Stimulated activated CD4-positive, alpha-beta T cell treated with anti-CD3 and anti-CD28 coated beads, TNF-alpha, amount 100 ng/mL, for 4 hours (primary cell): ENCODE results near the gene IDI2.
A peak's percentile ranks its signal among the peaks of the same experiment; 100 is the strongest.
"Not testable (repeated sequence)": the region's sequence is repeated elsewhere in the genome, so short reads cannot be mapped to it uniquely, and the experiment has no call there.

Experiments
- DNase-seq, 3 experiments: peaks; one replicate each; pipeline ENCODE4 v3.0.0-alpha.2; 2020; ENCODE audit warnings: low read depth in 3 of 3

IDI2 gene

DNA sequence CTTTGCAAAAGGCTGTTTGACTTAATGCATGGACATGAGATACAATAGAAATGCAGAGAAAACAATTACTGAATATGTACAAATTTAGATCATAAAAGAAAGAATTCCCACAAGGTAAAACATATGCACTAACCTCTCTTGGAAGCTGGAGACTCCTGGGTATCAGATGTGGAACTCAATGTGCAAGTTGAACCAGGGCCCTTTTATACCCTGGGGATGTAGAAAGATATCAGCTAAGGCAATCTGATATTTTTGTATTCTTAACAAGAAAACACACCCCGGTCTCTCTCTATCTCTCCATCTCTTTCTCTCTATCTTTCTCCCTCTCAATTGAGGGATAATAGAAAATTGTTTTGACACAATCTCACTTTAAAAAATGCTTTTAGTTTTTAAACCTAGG, at the start of gene IDI2:
Gene IDI2 (minus strand): TSS at position 177 of the 400 bp plus-strand sequence. CDS start 1,136 bp downstream, outside the sequence.
- DNase-seq, result no peak

DNA sequence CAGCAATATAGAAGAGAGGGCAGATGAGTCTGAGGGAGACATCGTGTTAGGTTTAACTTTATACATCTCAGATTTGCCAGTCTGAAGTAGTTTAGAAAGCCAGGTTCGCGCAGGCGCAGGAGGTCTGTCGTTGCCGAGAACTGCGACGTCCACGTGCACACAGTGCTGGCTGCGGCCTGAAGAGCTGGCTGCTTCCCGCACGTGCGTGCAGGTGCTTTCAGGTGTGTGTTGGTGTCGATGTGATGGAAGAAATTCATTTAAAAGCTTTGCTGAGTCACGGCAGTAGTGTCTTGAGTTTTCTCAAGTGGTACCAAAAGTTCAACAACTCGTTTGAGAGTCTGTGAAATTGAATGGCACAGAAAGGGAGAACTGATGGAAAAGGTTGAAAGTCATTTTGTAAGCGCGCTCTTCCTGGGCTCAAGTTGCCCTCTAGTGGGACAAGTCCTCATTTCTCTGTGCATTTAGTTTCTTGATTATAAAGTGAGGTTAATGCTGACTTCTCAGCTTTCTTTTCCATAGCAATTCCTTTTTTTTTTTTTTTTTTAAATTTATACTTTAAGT, 49.2 kb upstream of the IDI2 start:
- DNase-seq, result no peak

DNA sequence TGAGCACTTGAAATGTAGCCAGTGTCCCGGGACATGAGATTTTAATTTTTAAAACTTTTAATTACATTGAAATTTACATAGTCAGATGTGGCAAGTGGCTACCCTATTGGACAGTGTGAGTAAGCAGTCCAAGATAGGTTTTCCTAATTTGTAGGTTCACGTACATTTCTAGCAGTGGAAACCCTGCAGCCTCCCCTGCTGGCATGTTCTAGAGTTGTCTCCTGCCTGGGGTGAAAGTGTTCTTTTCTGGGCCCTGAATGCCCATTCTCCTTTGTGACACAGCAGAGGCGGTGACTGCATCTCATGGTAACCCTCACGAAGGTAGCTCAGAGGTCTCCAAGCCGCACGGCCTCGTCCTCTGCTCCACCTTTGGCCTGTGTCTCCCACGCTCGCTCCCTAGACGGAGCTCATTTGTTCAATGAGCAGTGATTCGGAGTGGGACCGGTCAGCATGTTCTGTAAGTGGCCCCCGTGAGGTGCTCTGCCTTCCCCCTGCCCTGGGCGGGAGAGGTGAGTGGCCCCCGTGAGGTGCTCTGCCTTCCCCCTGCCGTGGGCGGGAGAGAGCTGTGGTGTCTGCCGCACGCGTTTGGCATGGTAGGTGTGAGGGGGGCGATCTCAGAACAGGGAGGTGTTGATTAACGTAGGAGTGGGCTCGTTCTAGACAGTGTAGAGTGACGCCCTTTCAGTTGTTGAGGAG, 48.5 kb upstream of the IDI2 start:
- DNase-seq, result no peak

DNA sequence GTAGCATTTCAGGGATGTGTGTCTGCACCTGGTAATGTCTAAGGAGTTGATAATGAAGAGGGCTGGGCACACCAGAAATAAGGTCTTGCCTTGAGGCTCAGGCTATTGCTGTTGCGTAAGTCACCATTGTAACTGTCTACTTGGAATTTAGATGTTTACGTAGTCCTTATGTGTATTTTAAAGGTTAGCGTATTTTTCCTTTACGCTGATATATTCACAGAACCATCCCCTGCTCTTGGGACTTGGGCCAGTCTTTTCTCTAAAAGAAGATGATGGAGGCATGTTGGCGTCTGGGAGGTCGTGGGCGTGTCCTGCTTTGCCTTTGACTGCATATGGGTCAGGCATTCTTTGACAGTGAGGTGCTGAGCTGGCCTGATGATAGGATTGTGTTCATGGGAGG, 45.3 kb upstream of the IDI2 start:
- DNase-seq, result no peak

DNA sequence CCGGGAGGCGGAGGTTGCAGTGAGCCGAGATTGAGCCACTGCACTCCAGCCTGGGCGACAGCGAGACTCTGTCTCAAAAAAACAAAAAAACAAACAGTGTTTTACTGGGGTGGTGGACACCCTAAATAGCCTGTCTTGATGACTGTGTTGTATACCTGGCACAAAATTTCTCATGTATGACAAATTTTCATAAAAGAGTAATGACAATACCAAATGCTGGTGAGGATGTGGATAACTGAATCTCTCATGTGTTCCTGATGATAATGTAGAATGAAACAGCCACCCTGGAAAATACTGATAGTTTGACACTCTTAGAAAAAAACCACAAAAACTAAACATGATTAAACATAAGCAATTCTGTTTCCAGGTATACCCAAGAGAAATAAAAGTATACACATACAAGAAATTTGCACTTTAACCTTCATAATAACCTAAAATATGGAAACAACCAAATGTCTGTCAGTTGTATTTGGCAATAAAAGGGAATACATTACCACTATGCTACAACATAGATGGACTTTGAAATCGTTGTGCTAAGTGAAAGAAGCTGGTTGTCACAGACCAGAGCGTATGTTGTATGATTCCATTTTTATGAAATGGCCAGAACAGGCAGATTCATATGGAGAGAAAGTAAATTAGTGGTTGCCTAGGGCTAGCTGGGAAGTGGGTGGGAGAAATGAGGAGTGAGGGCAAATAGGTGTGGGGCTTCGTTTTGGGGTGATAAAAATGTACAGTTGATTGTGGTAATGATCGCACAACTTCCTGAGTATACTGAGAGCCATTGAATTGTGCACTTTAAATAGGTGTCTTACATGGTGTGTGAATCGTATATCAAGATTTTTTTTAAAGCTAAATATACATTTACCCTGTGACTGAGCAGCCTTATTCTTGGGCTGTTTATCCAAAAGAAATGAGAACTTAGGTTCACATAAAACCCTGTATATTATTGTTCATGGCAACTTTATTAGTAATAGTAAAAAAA, 43.0 kb upstream of the IDI2 start:
- DNase-seq, result no peak

DNA sequence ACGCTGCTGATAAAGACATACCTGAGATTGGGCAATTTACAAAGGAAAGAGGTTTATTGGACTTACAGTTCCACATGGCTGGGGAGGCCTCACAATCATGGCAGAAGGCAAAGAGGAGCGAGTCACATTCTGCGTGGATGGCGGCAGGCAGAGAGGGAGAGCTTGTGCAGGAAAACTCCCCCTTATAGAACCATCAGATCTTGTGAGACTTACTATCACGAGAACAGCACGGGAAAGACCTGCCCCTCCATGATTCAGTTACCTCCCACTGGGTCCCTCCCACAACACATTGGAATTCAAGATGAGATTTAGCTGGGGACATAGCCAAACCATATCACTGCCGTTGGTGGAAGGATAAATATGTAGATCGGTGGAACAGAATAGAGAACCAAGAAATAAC, 41.1 kb upstream of the IDI2 start:
- not testable (repeated sequence) for DNase-seq

DNA sequence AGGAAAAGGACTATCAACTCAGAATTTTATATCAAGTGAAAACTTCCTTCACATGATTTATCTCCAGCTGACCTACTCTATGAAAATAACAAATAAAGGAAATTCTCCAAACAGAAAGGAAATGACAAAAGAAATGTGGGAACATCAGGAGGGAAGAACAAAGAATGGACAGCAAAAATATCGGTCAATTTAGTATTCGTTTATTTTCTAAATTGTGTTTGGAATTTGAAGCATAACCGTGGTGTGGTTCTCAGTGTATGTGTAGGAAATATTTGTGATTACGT, 39.2 kb upstream of the IDI2 start:
- DNase-seq, result no peak

DNA sequence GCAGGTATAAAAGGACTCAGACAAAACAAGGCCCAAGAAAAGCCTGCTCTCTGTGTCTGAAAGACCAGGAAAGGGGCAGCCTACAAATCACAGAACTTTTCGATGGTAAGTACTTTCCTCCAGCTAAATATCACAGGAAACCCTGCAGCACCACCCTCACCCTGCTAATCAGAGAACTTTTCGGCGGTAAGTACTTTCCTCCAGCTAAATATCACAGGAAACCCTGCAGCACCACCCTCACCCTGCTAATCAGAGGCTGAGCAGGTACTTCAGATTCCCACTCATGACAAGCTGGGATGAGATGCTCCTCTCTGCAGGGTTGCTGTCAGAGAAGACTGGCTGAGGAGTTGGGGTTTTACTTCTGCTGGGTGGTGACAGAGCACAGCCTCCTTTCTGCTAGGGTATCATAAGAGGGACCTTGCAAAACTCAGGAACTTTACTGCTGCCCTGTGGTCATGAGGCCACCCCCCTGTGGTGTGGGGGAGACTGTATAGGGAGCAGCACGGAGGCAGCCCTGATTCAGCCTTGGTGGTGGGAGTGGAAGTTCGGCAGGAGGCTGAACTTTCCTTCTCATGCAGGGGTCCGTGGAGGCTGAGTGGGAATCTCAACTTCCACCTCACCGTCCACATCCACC, 37.7 kb upstream of the IDI2 start:
- no peak for DNase-seq

DNA sequence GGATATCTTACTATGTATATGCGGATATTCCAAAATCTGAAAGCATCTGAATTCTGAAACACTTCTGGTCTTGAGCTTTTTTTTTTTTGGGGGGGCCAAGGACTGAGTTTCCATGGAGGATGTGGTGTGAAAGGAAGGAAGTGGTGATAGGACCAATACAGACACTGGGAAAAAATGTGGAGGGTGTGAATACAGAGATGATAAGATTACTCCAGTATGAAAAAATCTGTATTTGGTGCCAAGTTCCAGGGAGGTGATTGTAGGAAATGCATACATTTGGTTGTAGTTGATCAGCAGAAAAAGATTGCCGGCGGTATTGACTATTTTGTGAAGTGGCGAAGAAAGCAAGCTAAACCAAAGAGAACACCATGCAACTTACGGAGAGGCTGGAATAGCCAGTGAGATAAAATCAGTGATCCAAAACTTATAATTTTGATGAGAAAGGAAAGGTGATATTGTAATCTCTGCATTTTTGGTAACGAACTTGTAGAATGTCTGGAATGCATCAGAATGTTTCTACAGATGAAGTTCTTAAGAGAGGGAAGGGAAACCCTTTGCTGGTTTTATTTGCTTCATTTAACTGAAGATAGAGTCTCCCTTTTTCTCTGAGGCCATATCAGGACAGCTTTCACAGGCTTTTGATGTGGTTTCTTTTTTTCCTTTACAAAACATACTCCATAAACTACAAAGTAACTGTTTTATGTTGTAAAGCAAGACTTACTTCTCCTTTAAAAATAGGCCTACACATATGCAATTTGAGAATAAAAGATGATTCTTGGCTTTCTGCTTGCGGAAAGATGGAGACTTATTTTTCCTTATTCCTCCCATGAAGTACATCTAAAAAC, 36.5 kb upstream of the IDI2 start:
- DNase-seq, result no peak

DNA sequence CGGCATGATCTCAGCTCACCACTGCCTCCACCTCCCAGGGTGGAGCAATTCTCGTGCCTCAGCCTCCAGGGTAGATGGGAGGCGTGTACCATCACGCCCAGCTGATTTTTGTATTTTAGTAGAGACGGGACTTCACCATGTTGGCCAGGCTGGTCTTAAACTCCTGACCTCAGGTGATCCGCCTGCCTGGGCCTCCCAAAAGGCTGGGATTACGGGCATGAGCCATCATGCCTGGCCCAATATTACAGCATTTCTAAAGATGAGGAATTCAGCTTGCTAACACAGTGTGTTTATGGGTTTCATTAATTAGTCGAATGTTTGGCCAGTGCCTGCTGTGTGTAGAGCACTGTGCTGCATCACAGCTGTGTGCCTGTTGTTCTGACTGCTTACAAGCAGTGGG, 34.2 kb upstream of the IDI2 start:
- no peak for DNase-seq

DNA sequence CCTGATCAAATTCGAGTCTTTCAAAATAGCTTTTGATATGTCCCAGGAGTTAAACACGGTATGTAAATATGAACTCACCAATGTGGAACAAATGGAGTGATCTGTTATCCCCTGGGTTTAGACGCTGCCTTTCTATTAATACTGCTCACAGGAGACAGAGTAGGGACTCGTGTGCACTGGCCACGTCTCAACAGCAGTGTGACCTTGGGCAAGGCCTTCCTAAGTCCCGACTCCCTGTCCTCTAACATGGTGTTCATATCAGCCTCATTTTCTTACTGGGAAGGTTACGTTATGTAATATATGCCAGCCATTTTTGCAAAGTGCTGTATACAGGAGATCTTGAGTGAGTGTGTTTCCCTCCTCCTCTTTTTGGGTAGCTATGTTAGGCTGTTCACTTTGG, 32.4 kb upstream of the IDI2 start:
- DNase-seq, result no peak

DNA sequence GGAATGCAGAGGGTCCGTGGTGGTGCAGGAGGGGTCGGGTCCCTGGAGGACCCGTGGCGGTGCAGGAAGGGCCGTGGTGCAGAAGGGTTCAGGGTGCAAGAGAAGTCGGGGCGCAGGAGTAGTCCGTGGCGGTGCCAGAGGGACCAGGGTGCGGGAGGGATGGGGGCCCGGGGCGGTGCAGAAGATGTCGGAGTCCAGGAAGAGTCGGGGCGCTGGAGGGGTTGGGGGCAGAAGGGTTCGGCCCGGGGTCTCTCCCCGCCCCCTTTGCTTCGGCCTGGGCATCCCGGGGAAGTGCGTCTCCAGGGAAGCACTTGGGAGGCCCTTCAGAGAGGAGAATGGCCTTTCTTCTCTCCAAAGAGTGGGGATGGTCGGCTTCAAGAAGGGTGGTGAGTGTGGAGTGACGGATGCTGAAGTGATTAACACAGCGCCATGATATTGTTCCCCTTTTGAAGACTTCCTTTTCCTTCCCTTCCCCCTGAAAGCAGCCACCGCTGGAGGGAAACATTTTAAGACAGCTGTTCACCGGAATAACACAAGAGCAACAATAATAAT, 31.5 kb upstream of the IDI2 start:
- no peak for DNase-seq

DNA sequence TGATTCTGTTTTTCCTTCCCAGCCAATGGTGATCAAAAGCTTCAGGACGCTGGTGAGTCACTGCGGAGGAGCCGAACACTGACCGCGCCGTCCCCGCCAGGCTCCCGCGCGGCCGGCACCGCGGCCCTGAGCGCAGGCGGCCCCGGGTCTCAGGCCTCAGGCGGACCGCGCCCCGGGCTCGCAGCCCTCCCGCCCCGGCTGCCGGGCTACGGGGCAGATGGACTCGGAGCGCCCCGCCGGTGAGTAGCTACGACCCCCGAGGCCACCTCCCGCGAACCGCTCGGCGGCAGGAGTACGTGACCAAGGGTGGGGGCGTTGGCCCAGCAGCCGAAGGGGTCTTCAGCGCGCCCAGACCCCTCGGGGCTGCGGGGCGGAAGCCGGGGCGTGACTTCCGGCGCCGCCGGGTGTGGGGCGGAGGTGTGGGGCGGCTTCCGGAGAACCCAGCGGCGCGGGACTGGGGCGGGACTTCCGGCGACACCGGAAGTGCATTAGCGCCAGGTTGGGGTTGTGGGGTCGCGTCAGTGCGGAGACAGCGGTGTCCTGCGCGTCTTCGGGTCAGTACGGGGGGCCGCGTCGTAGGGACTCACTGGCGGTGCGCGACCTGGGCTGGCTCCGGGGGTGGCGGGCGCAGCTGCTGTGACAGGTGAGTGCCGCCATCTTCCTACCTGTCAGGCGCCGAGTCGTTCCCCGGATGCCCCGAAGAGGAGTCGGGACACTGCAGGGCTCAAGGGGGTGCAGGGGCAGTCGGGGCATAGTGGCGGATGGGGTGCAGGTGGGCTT, 30.9 kb upstream of the IDI2 start, which contains the start of gene WDR37:
Gene WDR37 (plus strand): TSS at position 60 of the 780 bp plus-strand sequence. CDS start 15,771 bp downstream, outside the sequence.
- peak; percentile 80 to 83 (median 81) for DNase-seq

DNA sequence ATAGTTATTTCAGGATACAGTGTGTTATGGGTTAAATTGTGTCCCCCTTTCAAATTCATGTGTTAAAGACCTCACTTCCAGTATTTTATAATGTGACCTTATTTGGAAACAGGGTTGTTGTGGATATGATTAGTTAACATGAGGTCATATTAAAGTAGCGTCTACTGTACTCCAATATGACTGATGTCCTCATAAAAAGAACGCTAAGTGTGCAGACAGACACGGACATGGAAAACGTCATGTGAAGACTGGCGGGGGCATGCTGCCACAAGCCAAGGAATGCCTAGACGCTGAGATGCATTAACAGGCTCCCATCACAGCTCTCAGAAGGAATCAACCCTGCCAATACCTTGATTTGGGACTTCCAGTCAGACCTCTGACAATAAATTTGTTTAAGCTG, 29.0 kb upstream of the IDI2 start:
- DNase-seq, result no peak

DNA sequence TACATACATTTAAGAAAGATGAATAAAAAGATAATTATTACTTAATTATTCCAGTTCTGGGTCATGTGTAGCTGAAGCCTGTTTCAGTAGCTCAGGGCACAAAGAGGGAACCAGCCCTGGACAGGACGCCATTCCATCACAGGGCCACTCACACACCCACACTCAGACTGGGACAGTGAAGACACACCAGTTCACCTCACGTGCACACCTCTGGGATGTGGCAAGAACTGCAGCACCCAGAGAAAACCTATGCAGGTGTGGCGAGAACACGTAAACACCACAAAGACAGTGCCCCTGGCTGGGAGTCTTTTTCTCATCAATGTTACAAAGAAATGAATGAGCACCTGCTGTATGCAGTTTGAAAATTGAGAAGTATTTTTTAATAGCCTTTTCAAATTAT, 24.9 kb upstream of the IDI2 start:
- no peak for DNase-seq

DNA sequence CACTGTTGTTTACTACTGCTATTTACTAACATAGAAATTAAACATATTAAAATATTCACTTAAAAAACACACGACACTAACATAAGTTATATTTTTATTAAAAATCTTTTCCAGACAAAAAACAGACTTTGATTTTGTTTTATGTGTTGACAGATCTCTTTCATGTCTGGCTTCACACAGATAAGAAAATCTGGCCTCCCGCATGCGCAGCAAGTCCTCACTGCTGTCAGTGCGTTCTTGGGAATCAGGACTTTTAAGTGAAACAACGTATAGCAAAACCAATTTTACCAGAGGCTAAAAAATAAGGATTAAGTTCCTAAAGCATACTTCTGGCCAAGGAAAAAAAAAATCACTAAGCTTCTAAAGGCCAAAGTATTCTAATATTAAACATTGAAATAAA, 24.5 kb upstream of the IDI2 start:
- DNase-seq, result no peak

DNA sequence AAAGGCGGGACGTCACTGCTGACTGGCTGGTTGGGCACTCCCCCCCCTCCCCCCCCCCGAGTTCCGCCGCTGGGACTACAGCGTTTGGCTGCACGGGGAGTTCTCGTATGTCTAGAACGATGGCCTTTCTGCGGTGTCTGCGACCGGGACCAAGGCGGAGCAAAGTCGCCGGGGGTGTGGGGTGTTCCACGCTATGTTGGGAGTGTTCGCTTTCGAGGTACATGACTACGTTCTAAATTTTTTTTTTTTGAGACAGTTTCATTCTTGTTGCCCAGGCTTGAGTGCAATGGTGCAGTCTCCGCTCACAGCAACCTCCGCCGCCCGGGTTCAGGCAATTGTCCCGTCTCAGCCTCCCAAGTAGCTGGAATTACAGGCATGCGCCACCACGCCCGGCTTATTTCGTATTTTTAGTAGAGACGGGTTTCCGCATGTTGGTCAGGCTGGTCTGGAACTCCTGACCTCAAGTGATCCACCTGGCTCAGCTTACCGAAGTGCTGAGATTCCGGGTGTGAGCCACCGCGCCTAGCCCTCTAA, 23.8 kb upstream of the IDI2 start:
- DNase-seq, result no peak

DNA sequence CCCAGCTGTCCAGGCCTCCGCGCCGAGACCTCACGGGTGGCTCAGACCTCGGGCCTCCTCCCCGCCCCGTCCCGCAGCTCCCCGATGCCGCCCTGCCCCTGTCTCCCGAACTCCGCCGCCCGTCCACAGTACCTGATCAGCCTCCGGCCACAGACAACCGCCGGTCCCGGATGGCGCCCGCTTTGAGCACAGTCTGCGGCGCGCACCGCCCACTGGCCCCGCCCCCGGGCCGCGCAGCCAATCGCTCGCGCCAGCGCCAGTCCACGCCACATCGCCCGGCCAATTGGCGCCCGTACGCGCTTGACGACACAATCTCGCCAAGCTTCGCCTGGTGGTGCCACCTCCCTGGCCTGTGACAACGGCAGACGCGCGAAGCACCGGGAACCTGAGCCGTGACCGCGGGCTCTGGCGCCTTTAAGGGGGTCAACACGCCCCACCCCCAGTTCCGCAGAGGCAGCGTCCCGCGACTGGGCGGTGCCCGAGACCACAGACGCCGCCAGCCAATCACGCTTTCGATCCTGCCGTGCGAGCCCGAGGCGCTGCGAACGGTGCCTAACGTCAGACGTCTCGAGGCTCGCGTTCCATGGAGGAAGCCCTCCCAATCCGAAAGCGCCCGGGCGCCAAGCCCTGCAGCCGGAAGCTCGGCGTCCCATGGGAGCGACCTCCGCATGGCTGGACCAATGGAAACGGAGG, 23.2 kb upstream of the IDI2 start, which contains the start of gene IDI1:
Gene IDI1 (minus strand): TSS at position 388 of the 693 bp plus-strand sequence. CDS start 116 bp downstream, at position 272.
- DNase-seq, result peak; percentile 88 to 92 (median 90)

DNA sequence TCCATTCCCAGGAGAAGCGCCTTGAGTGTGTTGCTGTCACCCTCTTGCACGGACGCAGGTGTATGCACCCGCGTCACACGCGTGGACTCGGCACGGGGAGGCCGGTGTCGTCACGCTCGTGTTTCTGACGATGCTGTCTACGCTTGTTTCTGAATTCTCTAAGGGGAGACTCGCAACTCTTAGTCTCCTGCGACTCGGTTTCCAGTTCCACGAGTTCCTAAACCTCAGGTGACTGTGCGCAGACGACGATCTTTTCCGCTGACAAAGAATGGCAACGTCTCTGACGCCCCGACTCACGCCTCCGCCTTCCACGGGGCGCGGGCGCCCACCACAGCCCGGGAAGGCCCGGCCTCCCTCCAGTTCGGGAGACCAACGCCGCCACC, 22.7 kb upstream of the IDI2 start:
- no peak for DNase-seq
